Activated T-cell treated with anti-CD3 and anti-CD28 coated beads, Interleukin-2, amount 50 U/mL, for 4 hours (primary cell): Measurements from ENCODE around the gene TIMP3. TPM values are rescaled to one million over a fixed set of nuclear protein-coding genes. Genes with fewer than 3 reads are reported as not detected.
A peak's percentile ranks its signal among the peaks of the same experiment; 100 is the strongest.

ENCODE experiments used
- ATAC-seq, 2 donors: fragments of 200-7000 bp; cut with Tn5 transposase; one replicate each; pipeline ENCODE4 v1.10.0; 2021
- DNase-seq: peaks from one replicate; pipeline ENCODE4 v3.0.0-alpha.2; 2020
- H3K27me3 Mint-ChIP-seq: one replicate; pipeline ENCODE4 v1.8.0; 2021; ENCODE audit warnings: low read depth, mixed read lengths
- H3K36me3 Mint-ChIP-seq: one replicate; pipeline ENCODE4 v1.8.0; 2022; ENCODE audit warnings: mixed read lengths; ENCODE audit not compliant: insufficient read depth
- H3K4me1 Mint-ChIP-seq: one replicate; pipeline ENCODE4 v1.8.0; 2021; ENCODE audit warnings: low read depth, mixed read lengths
- H3K4me3 Mint-ChIP-seq: one replicate; pipeline ENCODE4 v1.8.0; 2021; ENCODE audit warnings: mild to moderate bottlenecking, moderate library complexity, mixed read lengths
- H3K9me3 Mint-ChIP-seq: one replicate; pipeline ENCODE4 v1.8.0; 2021; ENCODE audit warnings: mixed read lengths
- total RNA-seq, 3 donors: library from RNA; stranded (reverse); gene quantifications; one replicate each; pipeline ENCODE4 v1.2.1, GENCODE V29; 2021

Gene TIMP3
- total RNA-seq, 3 donors from 2014 or later: 1.1 to 2.3 (median 1.5) TPM

DNA sequence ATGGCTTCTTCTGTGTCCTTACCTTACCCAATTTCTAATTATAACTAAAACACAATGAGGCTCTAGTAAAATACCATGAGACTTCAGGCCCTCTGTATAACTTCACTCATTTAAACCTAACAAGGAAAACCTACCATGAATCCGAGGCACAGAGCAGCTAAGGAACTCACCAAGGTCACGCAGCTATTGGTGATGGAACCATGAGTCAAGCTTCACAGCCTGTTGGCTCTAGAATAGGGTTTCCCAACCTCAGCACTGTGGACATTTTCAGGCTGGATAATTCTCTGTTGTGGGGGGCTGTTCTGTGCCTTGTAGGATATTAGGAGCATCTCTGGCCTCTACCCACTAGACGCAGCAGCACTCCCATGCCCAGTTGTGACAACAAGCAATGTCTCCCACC is 75.7 kb downstream of the TIMP3 start:
- Mint-ChIP-seq H3K9me3 (no peaks in the 10 kb centered on the region), H3K27me3 (peaks cover 4% of the 10 kb centered on the region), H3K4me3 (no peak overlapping the region), H3K4me1 (peaks cover 5% of the 10 kb centered on the region), H3K36me3 (no peaks in the 10 kb centered on the region)
- ATAC-seq (no peak), DNase-seq (no peak)

GRCh38 chr22:32879550-32879949 is 78.0 kb downstream of the TIMP3 start:
- DNase-seq (no peak), ATAC-seq (no peak)
- Mint-ChIP-seq H3K27me3 (peaks cover 4% of the 10 kb centered on the region), H3K9me3 (no peaks in the 10 kb centered on the region), H3K36me3 (no peaks in the 10 kb centered on the region), H3K4me3 (no peak overlapping the region), H3K4me1 (peaks cover 5% of the 10 kb centered on the region)

DNA sequence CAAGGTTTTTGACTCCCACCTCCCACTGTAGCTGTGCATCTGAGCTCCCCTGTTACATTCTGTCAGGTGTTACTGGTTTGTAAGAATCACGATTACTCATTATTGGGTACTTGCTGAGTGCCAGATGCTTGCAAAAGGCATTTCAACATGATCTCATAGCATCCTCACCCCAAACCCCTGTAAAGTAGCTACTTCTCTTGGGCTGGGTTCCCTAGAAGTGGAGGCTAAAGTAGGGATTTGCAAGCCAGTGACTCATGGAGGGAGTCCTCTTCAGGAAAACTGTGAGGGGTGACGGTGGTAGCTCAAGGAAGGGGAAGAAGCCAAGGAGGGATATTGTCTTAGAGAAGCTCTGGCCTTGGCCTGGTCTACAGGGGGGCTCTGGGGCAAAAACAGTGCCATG is 78.6 kb downstream of the TIMP3 start:
- H3K4me1 Mint-ChIP-seq: peaks cover 5% of the 10 kb centered on the region
- ATAC-seq: no peak

DNA sequence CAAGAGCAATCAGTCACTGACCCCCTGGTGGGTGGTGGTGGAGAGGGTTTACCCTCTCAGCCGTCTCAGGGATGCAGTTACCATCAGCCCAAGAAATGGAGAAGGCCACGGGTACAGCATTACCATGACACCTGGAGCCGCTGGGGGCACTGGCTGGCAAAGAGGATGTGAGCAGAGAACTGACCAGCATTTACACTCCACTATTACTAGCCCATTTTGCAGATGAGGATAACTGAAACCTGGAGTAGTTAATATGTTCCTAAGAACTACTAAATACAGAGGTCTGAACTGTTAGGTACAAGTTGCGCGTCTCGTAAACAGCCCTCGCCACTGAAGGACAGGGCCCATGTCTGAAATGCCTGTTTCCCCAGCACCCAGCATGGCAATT is 79.0 kb downstream of the TIMP3 start:
- no peaks in the 10 kb centered on the region for H3K36me3 Mint-ChIP-seq
- ATAC-seq (no peak), DNase-seq (no peak)
- no peak overlapping the region for H3K4me3 Mint-ChIP-seq
- H3K9me3 Mint-ChIP-seq: no peaks in the 10 kb centered on the region
- H3K4me1 Mint-ChIP-seq: peaks cover 5% of the 10 kb centered on the region
- peaks cover 4% of the 10 kb centered on the region for H3K27me3 Mint-ChIP-seq

More for the DNA sequence above, 78.6 kb downstream of the TIMP3 start:
- no peaks in the 10 kb centered on the region for H3K9me3 Mint-ChIP-seq
- DNase-seq: no peak
- no peaks in the 10 kb centered on the region for H3K36me3 Mint-ChIP-seq
- H3K27me3 Mint-ChIP-seq: peaks cover 4% of the 10 kb centered on the region
- no peak overlapping the region for H3K4me3 Mint-ChIP-seq

GRCh38 chr22:32880893-32881596 is 79.5 kb downstream of the TIMP3 start:
- H3K4me1 Mint-ChIP-seq: peaks cover 5% of the 10 kb centered on the region
- H3K9me3 Mint-ChIP-seq: no peaks in the 10 kb centered on the region
- H3K4me3 Mint-ChIP-seq: peak overlapping the region; percentile 33
- no peak for DNase-seq
- ATAC-seq: peak; percentile 54 to 71
- H3K27me3 Mint-ChIP-seq: peaks cover 4% of the 10 kb centered on the region
- H3K36me3 Mint-ChIP-seq: no peaks in the 10 kb centered on the region

DNA sequence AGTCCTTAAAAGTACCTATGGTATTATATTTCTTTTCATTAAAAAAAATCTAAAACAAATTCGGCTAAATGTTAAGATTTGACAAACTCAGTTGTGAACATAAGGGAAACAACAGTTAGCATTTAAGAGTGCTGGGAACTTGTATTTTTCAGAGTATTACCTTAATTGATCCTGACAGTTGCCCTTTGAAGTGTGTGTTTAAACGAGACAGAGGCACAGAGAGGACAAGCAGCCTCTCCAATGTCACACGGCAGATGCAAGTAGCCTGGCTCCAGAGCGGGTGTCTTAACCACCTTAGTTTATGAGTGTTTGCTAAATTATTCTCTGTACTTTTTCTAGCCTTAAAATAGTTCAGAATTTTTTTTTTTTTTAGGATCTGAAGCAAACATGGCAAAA is 80.9 kb downstream of the TIMP3 start:
- DNase-seq (no peak), ATAC-seq (no peak)
- peaks cover 4% of the 10 kb centered on the region for H3K27me3 Mint-ChIP-seq
- peak overlapping the region; percentile 22 for H3K4me3 Mint-ChIP-seq
- no peaks in the 10 kb centered on the region for H3K9me3 Mint-ChIP-seq
- H3K4me1 Mint-ChIP-seq: peaks cover 5% of the 10 kb centered on the region
- no peaks in the 10 kb centered on the region for H3K36me3 Mint-ChIP-seq

DNA sequence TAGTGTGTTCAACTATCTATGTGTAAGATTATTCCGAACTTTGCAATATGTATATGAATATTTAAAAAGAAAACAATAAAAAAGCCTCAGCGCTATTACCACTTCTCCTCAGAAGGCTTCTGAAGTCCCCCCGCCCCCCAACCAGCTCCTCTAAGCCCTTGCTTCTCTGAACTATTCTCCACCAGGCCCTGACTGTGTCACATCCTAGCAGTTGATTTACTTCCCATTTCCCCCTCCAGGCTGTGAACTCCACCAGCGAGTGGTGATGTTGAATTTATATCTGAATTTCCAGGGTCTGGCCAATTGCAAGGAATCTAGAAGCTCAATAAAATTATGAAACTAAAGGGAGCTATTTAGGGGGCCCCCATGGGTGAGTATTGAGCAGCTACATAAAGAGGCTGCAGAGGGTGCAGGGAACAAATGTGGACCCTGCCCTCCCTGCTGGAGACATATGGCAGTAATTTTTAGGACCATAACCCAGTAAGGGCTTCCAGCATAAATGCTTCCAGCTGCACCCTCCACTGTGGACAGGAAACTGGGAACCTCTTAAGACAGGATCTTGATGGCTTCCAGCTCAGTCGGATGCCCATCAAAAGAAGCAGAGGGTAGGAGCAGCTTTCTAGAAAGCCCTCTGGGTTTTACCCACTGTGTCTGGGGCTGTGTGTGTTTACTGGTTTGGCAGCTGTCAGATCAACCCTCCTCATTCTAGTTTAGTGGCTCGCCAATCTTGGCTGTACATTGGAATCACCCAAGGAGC is 81.4 kb downstream of the TIMP3 start:
- Mint-ChIP-seq H3K4me3 (peak overlapping the region; percentile 40), H3K4me1 (peaks cover 5% of the 10 kb centered on the region), H3K27me3 (peaks cover 4% of the 10 kb centered on the region), H3K9me3 (no peaks in the 10 kb centered on the region), H3K36me3 (no peaks in the 10 kb centered on the region)
- no peak for DNase-seq
- ATAC-seq: no peak

- Mint-ChIP-seq H3K9me3 (no peaks in the 10 kb centered on the region), H3K4me1 (no peaks in the 10 kb centered on the region), H3K27me3 (peaks cover 5% of the 10 kb centered on the region), H3K4me3 (no peak overlapping the region), H3K36me3 (no peaks in the 10 kb centered on the region)
- no peak for DNase-seq
- no peak for ATAC-seq
These were observed 85.9 kb downstream of the TIMP3 start for GRCh38 chr22:32887324-32887980.

- Mint-ChIP-seq H3K4me3 (no peak overlapping the region), H3K27me3 (peaks cover 8% of the 10 kb centered on the region), H3K4me1 (no peaks in the 10 kb centered on the region), H3K9me3 (no peaks in the 10 kb centered on the region), H3K36me3 (no peaks in the 10 kb centered on the region)
- no peak for ATAC-seq
- no peak for DNase-seq
These were observed 87.5 kb downstream of the TIMP3 start for GRCh38 chr22:32888976-32889375.

GRCh38 chr22:32896891-32897290 is 95.4 kb downstream of the TIMP3 start:
- peaks cover 6% of the 10 kb centered on the region for H3K27me3 Mint-ChIP-seq
- no peaks in the 10 kb centered on the region for H3K9me3 Mint-ChIP-seq
- ATAC-seq: no peak
- H3K4me1 Mint-ChIP-seq: no peaks in the 10 kb centered on the region
- H3K36me3 Mint-ChIP-seq: no peaks in the 10 kb centered on the region
- no peak for DNase-seq
- no peak overlapping the region for H3K4me3 Mint-ChIP-seq

GRCh38 chr22:32897400-32897799 is 95.9 kb downstream of the TIMP3 start:
- DNase-seq (no peak), ATAC-seq (peak; percentile 62 to 73)
- Mint-ChIP-seq H3K36me3 (no peaks in the 10 kb centered on the region), H3K27me3 (peaks cover 3% of the 10 kb centered on the region), H3K9me3 (no peaks in the 10 kb centered on the region), H3K4me1 (no peaks in the 10 kb centered on the region), H3K4me3 (no peak overlapping the region)

DNA sequence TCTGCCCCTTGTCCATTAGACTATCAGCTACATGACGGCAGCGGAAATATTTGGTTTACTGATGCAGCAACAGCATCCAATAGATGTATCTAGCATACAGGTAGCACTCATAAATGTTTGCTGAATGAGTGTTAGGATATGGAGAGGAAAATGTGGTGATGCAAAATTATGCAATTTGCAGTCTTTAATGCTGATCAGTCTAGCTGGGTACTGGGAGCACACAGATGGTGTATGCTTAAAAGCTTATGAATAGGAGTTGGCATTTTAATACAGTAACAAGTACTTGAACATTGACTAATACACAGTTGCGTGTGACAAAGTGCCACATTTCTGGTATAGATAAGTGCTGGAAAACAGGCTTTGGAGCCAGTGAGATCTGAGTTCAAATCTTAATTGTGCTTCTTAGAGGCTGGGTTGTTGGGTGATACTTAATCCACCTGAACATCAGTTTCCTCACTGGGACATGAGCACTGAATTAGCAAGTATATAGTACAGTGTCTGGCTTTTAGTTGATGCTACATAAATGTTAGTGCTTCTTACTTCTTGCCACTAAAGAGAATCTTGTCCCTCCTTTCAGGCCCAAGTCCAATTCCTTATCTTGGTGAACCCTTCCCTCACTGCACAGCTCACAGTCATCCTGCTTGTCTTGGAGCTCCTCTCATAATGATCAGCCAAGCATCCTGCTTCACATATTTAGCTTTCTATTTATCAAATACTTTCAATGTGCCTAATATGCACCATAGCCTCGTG is 99.6 kb downstream of the TIMP3 start:
- Mint-ChIP-seq H3K36me3 (no peaks in the 10 kb centered on the region), H3K9me3 (no peaks in the 10 kb centered on the region), H3K4me1 (no peaks in the 10 kb centered on the region), H3K27me3 (no peaks in the 10 kb centered on the region), H3K4me3 (no peak overlapping the region)
- DNase-seq (no peak), ATAC-seq (no peak)

- ATAC-seq (no peak), DNase-seq (no peak)
- Mint-ChIP-seq H3K4me1 (no peaks in the 10 kb centered on the region), H3K4me3 (no peak overlapping the region), H3K27me3 (no peaks in the 10 kb centered on the region), H3K36me3 (no peaks in the 10 kb centered on the region), H3K9me3 (no peaks in the 10 kb centered on the region)
These were observed 100.4 kb downstream of the TIMP3 start for GRCh38 chr22:32901925-32902324.

DNA sequence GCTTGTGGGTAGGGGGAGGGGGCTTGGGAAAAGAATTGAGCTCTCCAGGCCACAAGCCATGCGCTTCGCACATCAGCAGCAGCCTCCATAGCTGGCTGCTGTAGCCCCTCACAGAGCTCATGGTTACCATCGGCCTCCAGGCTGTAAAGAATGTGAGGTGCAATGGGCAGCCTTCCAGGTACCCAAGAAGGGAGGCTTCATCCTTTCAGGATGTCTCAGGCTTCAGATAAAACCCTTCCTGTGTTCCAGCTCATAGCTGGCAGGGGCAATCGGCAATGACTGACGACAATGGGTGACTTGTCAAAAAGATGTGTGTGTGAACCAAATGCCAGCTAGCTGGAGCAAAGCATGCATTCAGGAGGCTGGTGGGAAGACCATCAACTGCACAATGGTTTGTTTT is 102.0 kb downstream of the TIMP3 start:
- ATAC-seq (no peak), DNase-seq (no peak)
- Mint-ChIP-seq H3K27me3 (no peaks in the 10 kb centered on the region), H3K4me1 (no peaks in the 10 kb centered on the region), H3K9me3 (no peaks in the 10 kb centered on the region), H3K36me3 (no peaks in the 10 kb centered on the region), H3K4me3 (no peak overlapping the region)
